Fibroblast of skin of right quadriceps (primary cell): ENCODE data around the gene ARSG.

Experiments
- DNase-seq: peaks from one replicate; pipeline ENCODE4 v3.0.0-alpha.2; 2013

ARSG gene

DNA sequence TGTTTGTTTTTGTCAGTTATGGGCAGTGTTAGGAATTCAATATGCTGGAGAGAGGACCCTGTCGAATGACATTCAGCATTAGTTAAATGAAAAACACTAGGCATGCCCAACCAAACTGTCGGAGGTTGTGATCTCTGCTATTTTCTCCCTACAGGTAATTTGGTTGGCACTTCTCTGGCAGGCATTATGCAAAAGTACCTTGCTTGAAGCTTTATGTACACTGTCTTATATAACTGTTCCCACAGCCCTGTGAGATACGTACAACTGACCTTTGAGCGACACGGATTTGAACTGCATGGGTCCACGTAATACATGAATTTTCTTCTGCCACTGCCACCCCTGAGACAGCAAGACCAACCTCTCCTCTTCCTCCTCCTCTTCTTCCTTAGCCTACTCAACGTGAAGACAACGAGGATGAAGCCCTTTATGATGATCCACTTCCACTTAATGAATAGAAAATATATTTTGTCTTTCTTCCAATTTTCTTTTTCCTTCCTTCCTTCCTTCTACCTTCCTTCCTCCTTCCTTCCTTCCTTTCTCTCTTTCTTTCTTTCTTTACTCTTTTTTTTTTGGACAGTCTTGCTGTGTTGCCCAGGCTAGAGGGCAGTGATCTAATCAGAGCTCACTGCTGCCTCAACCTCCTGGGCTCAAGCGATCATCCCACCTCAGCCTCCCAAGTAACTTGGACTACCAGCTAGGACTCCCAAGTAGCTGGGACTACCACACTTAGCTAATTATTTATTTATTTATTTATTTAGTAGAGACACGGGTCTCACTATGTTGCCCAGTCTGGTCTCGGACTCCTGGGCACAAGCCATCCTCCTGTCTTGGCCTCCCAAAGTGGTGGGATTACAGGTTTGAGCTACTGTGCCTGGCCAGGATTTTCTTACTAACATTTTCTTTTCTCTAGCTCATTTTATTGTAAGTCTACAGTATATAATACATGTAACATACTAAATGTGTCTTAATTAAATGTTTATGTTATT, 88.7 kb downstream of the ARSG start:
- no peak for DNase-seq

DNA sequence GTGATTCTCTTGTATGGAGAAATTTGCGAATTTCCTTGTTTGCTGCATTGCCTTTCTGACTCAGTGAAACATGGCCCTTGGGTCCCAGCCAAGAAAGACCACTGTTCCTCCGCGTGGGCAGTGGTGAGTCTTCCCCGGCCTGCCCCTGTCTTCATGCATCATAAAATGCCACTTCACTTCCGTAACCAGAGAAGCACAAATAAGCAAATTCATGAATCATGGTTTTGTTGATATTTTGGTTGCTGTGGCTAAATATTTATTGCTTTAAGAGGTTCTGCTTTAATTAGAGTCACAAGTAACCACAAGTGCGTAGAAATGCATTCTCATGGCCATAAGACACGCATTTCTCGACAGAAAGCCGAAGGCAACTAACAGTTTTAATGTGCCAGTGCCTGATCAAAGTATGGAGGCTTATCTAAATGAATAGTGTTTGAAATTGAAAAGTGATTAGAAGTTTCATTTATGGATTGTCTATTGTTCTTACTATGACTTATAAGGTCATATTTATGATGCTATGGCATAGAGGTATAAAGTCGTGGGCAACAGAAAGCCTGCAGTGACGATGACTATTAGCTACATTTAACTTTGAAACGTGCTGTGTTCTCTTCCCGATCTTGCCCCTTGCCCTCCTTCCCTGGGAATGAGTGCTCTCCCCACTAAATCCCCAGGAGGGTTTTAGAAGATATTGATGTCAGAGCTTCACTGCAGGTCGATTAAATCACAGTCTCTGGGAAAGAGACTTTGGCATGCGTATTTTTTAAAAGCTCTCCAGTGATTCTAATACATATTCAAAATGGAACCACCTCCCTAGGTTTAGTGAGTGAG, 90.0 kb downstream of the ARSG start:
- DNase-seq: peak; percentile 92

DNA sequence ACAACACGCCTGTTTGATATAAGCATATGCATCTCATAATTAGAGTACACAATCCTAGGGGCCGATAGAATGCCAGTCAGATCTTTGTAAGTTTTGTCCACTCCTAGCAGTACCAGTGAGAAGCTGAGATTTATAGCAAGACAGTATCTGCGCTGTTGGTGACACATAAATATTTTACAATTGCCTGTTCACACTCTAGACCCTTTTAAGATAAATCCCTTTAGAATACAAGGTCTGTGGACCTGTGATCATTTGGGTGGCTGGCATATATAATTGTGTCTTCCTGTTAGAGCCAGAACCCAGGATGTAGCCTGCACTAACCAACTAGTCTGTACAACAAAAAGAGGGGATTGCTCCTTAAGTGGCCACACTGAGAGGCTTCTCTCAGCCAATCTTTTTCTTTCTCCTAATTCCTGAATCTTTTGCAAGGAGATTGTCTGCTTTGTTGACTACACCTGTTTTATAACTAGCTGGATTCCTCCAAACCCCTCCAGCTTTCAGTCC, 91.3 kb downstream of the ARSG start:
- DNase-seq: no peak

DNA sequence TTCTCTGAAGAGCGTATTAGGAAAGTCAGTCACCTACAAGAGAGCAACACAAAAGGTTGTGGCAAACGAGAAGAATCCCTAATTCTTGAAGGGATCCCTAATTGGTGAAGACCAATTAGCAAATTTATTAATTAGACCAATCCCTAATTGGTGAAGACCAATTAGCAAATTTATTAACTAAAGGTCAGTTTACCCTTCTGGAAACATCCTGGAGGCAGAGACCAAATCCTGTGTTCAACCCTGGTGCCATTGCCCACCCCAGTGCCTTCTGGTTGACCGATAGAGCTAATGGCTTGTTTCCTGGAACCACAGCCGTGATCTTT, 91.8 kb downstream of the ARSG start:
- no peak for DNase-seq

DNA sequence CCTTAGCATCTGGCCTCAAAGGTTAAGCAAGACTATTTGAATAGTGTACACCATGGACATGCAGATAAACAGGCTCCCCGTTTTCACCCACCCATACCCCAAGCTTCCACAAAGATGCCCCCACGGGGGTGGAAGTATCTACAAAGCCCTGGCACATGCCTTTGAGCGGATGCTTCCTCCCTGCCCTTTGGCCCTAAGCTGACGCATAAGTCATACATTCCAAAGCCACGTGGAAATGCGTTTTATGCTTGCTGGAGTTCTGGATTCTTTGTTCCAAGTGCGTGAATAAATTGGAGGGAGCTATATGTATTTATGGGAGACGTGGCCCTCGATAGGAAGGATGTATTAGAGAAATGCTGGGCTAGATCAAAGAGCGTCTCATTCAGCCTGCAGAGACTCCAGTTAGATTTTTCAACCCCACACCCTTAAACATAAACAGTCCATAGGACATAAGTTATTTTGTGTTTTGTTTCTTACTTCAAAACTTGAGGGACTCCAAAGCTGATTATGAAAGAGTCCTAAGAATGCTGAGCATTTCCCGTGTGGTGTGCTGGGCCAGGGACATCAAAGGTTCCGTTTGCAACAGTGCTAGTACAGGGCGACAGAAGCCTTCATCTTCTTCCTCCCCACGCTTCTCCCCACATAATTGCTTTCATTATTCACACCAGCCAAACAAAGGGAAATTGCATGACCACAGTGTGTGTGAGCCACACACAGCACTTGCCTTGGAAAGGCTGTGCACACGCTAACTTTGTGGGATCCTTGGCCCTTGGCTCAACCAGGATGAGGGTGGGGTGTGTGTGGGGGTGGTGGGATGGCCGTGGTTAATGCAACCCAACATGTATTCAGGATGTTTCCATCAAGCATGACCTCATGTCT, 92.4 kb downstream of the ARSG start:
- peak; percentile 86 for DNase-seq

DNA sequence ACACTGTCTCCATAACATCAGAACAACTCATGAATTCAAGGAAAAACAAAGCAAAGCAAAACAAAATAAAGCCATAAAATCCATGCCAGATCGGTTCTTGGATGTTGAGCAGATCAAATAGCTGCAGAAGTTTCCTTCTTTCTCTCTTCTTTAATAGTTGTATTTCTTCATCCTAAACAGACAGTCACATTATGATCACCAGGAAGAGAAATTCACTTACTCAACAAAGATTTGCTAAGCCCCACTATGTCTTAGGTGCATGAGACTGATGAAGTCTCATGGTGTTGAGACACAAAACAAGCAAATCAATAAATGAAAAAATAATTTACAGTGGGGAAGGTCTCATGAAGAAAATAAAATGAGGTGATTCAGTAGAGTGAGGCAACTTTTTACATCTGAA, 93.2 kb downstream of the ARSG start:
- no peak for DNase-seq

DNA sequence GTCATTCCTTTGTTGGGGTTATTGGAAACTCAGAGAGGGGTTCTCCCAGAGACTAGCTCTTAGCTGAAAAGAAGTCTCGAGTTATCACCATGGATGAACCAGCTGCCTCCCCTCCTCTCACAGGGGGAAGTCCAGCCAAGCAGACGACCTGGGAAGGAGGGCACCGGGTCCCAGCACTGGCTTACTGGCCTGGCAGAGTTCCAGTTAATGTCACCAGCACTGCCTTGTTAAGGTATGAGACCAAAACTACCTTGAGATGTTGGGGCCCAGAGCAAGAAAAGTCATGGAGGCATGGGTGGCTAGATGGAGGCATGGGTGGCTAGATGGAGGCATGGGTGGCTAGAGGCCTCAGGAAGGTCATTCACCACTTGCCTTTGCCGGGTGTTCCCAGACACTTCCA, 93.6 kb downstream of the ARSG start:
- no peak for DNase-seq

DNA sequence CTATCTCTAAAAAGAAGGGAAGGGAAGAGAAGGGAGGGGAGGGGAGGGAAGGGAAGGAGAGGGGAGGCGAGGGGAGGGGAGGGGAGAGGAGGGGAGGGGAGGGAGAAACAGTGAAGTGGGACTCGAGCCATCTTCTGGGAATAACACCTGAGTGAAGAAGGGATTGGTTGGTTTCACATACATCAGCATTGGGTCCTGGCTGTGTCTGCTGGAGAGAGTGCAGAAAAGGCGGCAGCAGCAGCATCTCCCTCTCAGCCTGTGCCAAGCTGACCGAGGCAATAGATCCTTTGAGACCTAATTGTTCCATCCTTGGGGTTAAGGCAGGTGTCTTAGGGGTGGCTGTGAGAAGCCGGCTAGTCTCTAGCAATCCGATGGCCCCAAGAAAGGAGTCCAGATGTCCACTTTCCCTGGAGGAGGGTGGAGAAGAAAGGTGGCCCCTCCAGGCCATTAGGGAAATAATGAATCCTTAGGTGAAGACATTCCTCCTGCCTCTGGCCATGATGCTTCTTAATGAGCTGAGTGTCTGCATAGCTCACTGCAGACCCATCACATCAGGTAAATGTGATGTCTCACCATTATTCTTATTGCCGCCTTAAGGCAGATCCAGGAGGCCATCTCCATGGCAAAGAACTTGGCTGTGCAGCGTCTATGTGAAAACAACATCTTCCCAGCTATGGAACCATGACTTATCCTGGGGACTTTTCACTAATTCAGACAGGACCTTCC, 94.4 kb downstream of the ARSG start:
- DNase-seq: no peak

DNA sequence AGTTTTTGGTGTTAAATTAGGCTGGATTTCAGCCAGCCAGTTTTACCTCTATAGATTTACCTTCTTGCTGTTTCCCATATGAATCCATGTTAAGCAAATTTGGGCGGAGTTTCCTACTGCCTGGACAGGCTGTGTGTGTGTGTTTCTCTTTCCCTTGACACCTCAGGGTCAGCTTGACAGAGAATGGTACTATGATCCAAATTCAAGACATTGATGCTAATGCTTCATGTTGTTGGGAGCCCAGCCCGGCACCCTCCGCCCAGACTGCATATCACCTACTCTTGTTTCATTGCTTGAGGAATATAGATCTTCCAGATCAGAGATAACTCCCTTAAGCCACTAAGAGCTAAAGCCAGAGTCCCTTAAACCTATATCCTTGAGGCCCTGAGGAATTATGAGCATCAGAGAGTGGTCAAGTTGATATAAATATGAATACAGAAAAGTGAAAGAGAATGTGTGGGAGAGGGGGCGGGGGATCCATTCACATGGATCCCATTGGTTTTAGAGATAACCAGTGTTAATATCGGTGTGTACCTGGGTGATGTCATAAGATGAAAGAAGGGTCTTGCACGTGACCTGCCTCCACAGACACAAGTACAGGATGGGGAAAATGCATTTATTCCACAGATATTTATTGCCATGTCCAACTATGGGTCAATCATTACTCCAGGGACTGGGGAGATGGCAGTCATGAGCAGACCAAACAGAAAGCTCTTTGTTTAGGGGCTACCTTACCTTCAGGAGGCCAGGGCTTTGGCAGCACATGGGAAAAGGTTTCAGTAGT, 96.3 kb downstream of the ARSG start:
- no peak for DNase-seq

DNA sequence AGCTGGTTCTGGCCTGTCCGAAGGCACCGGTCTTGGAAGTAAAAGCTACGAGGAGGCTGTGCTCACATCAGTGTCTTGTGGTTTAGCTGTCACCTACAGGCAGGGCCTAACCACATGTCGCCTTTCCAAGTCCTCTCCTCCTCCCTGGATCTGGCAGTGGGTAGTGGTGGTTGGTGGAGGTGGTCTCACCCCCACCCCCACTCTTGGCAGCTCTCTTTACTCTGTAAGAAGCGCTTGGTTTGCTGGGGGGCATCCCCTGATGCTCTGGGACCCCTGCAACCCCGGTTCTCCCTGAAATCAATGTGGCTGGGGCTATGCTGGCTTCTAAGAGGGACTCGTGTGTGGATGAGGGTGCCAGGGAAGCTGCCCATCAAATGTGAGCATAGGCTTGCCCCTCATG, 97.7 kb downstream of the ARSG start:
- DNase-seq: no peak

DNA sequence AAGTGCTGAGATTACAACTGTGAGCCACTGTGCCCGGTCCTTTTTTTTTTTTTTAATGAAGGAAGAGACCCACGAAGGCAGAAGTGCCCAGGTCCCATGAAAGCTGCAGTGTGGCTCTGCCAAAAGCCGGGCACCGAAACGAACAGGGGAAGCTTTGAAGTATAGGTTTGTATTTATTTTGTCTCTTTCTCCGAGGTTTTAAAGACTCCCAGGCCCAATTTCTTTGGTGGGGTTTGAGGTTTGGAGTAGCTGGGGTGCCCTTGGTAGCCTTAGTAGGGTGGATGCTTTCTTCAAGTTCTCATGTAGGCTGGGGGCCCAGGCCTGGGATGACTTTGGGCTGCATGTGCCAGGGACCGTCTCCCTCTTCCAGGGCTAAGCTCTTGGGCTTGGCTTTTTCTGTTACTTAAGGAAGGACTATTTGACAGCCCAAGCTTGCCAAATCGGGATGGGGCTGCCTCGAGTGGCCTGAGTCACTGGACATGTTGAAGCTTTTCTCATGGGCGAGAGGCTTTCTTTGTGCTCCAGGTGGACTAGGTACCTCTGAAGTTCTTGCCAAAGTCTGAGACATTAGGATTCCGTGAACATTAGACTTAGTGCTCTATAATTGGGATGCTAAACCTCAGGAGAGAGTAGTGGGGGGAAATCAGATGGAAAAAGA, 99.7 kb downstream of the ARSG start:
- no peak for DNase-seq

DNA sequence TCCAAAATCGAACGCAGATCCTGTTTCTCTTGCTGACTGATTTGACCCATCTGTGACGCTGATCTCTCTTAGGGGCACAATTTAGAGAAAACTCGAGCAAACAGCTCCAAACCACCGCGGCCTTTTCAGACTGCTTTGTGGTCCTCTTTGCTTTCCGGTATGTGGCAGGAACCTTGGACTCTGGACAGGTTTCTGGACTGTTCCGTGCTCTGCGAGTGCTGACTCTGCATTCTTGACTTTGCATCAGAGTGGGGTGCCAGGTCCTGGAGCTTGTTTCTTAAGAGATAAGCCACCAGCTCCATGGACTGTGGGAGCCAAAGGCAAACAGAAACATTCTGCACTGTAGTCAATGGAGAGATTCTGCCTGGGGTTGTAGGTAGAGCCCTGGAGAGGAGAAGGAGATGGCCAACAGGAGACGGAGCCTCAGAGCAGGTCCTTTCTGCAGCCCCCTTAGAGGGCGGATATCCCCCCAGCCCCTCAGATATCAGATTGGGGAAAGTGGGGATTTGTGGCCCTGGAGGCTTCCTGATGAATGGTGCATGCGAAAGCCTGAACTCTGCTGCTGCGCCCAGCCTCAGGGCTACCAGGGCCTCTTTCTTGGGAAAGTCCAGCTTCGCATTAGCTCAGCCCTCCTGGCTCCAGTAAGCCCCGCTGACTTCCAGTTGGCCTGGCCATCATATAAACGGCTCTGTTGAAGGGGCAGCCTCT, 100.4 kb downstream of the ARSG start:
- no peak for DNase-seq

DNA sequence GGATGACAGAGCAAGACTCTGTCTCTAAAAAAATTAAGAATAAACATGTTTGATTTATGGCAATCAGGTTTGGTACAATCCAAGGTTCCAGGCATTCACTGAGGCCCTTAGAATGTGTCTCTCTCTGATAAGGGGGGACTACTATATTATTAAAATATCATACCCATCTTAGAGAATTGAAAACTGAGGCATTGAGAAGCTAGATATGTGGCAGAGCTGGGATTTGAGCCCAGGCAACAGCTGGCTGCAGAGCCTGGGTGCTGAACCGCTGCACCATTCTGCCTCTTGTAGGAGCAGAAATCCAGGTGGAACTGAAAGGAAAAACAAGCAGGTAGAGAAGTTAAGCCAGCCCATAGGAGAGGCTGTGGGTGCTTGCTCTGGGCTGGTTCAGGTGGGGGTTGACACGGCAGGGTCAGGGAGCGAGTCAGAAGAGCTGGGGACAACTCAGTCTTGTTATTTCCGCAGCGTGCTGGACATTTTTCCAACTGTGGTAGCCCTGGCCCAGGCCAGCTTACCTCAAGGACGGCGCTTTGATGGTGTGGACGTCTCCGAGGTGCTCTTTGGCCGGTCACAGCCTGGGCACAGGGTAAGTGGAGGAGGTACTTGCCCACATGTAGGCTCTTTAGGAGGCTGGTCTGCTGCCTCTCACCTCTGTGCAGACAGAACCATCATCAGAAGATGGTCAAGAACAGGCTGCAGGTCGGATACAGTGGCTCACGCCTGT, 103.5 kb downstream of the ARSG start:
- no peak for DNase-seq

DNA sequence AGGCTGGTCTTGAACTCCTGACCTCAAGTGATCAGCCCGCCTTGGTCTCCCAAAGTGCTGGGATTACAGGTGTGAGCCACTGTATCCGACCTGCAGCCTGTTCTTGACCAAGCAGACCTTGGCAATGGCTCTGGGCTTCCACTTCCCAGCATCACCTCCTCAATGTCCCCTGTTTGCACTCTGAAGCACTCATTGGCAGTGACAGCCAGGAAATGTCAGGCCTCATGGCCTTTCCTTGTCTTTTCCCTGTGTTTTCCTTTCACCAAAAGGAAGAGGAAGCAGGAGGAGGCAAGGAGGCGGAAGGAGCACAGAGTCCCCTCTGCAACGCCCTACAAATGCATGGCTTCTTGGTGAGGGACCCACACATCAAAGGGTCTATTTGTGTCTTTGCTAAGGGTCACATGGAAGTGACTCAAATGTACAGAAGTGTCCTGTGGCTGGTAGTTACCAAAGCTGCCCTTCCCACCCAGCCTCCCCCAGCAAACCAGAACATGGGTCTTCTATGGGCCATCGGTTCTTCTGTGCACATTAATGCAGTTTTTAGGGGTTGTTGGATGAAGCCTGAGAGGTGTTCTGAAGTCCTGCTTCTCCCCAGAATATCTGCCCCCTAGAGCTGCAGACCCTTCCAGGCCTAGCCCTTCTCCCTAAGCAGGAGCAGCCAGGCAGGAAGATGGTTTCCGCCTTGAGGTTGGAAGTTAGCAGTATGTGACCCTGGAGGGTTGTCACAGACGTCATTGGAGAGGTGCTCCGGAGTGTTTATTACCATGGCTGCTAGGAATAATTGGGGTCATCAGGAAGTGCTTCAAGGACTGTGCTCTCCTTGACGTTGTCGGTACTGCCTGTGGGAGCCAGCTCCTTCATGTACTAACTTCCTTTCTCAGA, 105.2 kb downstream of the ARSG start:
- DNase-seq: no peak

DNA sequence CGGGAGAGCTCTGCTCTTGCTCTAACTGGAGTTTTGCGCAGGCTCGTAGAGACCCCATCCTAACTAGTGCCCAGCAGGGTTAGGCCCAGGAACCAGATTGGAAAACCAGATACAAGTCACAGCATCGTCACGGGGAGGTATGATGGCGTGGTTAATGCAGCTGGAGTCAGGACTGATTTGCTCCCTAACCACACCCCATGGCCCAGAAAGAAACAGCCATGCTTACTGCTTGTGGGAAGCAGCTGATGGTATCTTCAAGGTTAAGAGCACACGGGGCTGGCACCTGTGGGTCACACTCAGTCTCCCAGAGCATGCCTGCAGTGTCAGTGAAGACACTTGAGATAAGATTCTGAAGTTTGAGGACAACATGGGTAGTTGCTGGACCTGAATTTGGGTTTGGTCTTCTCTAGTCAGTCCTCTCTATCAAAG, 105.8 kb downstream of the ARSG start:
- DNase-seq: no peak

DNA sequence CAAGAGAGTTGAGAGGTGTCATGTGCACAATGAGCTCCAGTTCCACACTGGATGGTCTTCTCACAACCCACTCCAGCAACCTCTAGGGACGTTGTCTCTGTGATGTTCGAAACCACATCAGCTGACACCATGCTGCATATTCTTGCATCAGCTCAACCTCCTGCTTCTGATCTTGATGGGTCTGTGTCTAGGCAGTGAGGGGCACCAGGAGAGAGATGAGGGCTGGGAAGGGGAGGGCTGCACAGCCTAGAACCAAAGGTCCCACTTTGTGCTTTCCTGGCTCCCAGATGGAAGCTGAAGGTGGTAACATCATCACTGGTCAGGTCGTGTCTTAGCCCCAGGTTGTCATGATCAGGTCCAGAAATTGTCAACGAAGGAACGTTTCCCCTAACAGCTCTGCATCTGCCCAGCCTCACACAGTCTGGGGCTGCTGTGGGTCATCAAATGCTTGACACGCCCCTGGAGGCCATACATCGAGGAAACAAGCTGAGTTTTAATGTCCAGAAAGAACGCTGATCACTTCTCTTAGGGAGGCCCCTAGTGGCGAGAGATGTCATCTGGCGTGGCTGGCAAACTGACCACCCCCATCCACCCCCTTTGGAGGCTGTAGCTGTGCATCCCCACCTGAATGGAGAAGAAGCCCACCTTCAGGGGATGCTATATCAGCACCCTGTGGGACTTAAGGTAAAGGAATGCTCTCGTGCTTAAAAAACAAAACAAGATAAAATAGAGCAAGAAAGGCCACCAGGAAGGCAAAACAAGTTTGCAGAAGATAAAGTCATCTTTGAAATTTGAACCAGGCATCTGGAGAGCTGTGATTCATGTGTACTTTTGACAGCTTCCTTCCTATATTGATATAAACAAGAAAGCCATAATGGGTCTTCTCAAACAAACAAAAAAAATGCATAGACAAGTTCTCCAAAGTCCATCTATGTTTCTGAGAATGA, 107.7 kb downstream of the ARSG start:
- DNase-seq: peak; percentile 70
